Heart right ventricle (tissue), 16 donors: Measurements from ENCODE around the gene PSMD4. TPM values are rescaled to one million over a fixed set of nuclear protein-coding genes. Genes with fewer than 3 reads are reported as not detected.

Source experiments
- ATAC-seq, 8 donors: fragments of 200-7000 bp; cut with Tn5 transposase; one replicate each; pipeline ENCODE4 v1.9.1; 2020; ENCODE audit warnings: mild to moderate bottlenecking in 8 of 8, moderate library complexity in 8 of 8, moderate number of reproducible peaks in 1 of 8
- DNase-seq, 2 donors: peaks; one replicate each; pipeline ENCODE4 v3.0.0-alpha.2; 2020
- H3K27ac ChIP-seq, 10 donors: fragments of 200-600 bp; sonication (generic) in 2 of 10; one replicate each; pipeline versions ENCODE4 v1.5.0 to v1.8.0; 2020 to 2022; ENCODE audit warnings: mild to moderate bottlenecking in 3 of 10
- H3K27me3 ChIP-seq, 7 donors: fragments of 200-600 bp; one replicate each; pipeline ENCODE4 v1.8.0; 2021 to 2022; ENCODE audit warnings: mild to moderate bottlenecking in 2 of 7
- H3K36me3 ChIP-seq, 9 donors: fragments of 200-600 bp; sonication (generic) in 1 of 9; one replicate each; pipeline versions ENCODE4 v1.5.0 to v1.8.0; 2020 to 2022; ENCODE audit warnings: mild to moderate bottlenecking in 2 of 9
- H3K4me1 ChIP-seq, 9 donors: fragments of 200-600 bp; sonication (generic) in 1 of 9; one replicate each; pipeline versions ENCODE4 v1.5.0 to v1.8.0; 2020 to 2022; ENCODE audit warnings: mild to moderate bottlenecking in 4 of 9
- H3K4me3 ChIP-seq, 10 donors: fragments of 200-600 bp; sonication (generic) in 2 of 10; one replicate each; pipeline versions ENCODE4 v1.5.0 to v1.8.0; 2020 to 2022; ENCODE audit warnings: mild to moderate bottlenecking in 7 of 10, moderate library complexity in 2 of 10
- H3K9me3 ChIP-seq, 11 donors: fragments of 200-600 bp in 10 of 11; sonication (generic) in 2 of 11; one replicate each; pipeline versions ENCODE4 v1.5.0 to v1.8.0; 2013 to 2022; ENCODE audit warnings: mild to moderate bottlenecking in 2 of 11, control low read depth in 1 of 11, moderate library complexity in 1 of 11
- CTCF ChIP-seq, 9 donors: fragments of 200-600 bp; sonication (generic) in 2 of 9; IDR thresholded peaks; one replicate each; pipeline versions ENCODE4 v1.5.0 to v1.8.0; 2021 to 2022; ENCODE audit warnings: antibody characterized with exemption in 9 of 9, mild to moderate bottlenecking in 5 of 9, moderate library complexity in 1 of 9
- WGBS, 2 donors: extraction: QIAGEN DNeasy Blood & Tissue Kit; methylation state at CpG; one replicate each; pipeline ENCODE4 v1.1.7; 2013; ENCODE audit warnings: inconsistent platforms in 1 of 2; 5-methylcytosine and 5-hydroxymethylcytosine counted together
- intact Hi-C, 10 donors: fragments of 100-400 bp; cut with DNase I; formaldehyde crosslinking; loops; one replicate each; pipeline versions ENCODE4 v1.11.1 to v1.14.2; 2022
- polyA plus RNA-seq, 2 donors: library from polyadenylated mRNA; stranded (reverse); fragments of 200-250 nt; gene quantifications; one replicate each; pipeline ENCODE4 v1.2.3, GENCODE V29; 2013
- total RNA-seq, 10 donors: library from RNA; stranded (reverse); fragmentation: NEBNext Ultra II Directional in 3 of 10; extraction: Animal tissue kit (Norgen Biotek cat#: 25700) in 3 of 10; gene quantifications; one replicate each; pipeline versions ENCODE4 v1.2.1 to v1.2.4, GENCODE V29; 2021 to 2023
- donor health status: Arrhythmogenic right ventricular cardiomyopathy.
- donor health status: ischemic (EF 13 %, LVEDD 7.1; RV severe dilation, severe dysfunction).
- donor health status: healthy with polysubstance abuse.
- donor health status: DM: no; HTN: yes; CAD: no.
- donor health status: DM: no; HTN: no; CAD: no.
- donor health status: ischemic (EF 25% LVEDD 6.9; RV normal size, moderate dysfunction).
- donor health status: ischemic (EF 25% LVEDD 5.7; RV mildly dilated, moderate dysfunction).
- donor health status: healthy.
- donor health status: DM: yes; HTN: yes; CAD: no.
- donor health status: Ischemic cardiomyopathy.
- donor health status: ischemic (EF 35%, LVEDD 5.7; RV mildly dilated, moderate dysfunction).
- donor health status: nonischemic (EF 11% LVEDD 7.7; RV severe dilation, severe dysfunction).
- donor health status: DM: yes; HTN: yes; CAD: no.
- donor health status: PGD.
- donor health status: ischemic (EF 29% LVEDD 5.4; RV normal size, mild dysfunction).
- donor health status: nonischemic (EF 23%, LVEDD 6.1; RV moderate dilation, normal function).

Gene PSMD4
- total and polyA plus RNA-seq, 12 donors = 119 to 300 (median 151) TPM

DNA sequence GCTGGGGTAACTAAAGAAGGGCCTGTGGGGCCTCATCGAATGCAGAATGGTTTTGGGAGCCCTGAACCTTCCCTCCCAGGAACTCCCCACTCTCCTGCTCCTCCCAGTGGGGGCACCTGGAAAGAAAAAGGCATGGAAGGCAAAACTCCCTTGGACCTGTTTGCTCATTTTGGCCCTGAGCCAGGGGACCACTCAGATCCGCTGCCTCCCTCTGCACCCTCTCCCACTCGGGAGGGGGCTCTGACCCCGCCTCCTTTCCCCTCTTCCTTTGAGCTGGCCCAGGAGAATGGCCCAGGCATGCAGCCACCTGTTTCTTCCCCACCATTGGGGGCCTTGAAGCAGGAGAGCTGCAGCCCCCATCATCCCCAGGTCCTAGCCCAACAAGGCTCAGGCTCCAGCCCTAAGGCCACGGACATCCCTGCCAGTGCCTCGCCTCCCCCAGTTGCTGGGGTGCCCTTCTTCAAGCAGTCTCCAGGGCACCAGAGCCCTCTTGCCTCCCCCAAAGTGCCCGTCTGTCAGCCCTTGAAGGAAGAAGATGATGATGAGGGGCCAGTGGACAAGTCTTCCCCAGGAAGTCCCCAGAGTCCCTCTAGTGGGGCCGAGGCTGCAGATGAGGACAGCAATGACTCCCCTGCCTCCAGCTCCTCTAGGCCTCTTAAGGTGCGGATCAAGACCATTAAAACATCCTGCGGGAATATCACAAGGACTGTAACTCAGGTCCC is 32.2 kb downstream of the PSMD4 start:
- H3K36me3 ChIP-seq = peaks cover 0 to 71% (median 56%) of the 10 kb centered on the region in 9 donors
- TF ChIP-seq CTCF (IDR thresholded peaks at IDR 0.05) = no peak
- ATAC-seq (no peak), DNase-seq (no peak)
- H3K4me3 ChIP-seq = no peak overlapping the region
- WGBS, 2 donors = 85 to 87% methylated on average over 10 of the region's 10 CpGs
- no peaks in the 10 kb centered on the region for H3K27me3 ChIP-seq
- intact Hi-C loops = loop anchor here in 1 of 10 donors (10.0 kb wide), 1 partner anchor 58 kb away; the partner anchor contains the start of gene RFX5
- peaks cover 0 to 24% (median 15%) of the 10 kb centered on the region in 9 donors for H3K4me1 ChIP-seq
- H3K27ac ChIP-seq = no peak overlapping the region
- no peaks in the 10 kb centered on the region for H3K9me3 ChIP-seq

DNA sequence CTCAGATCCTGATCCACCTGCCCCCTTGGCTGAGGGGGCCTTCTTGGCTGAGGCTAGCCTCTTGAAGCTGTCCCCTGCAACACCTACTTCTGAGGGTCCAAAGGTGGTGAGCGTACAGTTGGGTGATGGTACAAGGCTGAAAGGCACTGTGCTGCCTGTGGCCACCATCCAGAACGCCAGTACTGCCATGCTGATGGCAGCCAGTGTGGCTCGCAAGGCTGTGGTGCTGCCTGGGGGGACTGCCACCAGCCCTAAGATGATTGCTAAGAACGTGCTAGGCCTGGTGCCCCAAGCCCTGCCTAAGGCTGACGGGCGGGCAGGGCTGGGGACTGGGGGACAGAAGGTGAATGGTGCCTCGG is 32.8 kb downstream of the PSMD4 start:
- Histone ChIP-seq H3K27ac (no peak overlapping the region), H3K36me3 (peaks cover 0 to 77% (median 60%) of the 10 kb centered on the region in 9 donors), H3K9me3 (no peaks in the 10 kb centered on the region), H3K4me3 (no peak overlapping the region), H3K27me3 (no peaks in the 10 kb centered on the region), H3K4me1 (peaks cover 0 to 24% (median 15%) of the 10 kb centered on the region in 9 donors)
- 91 to 95% methylated on average over 7 of the region's 7 CpGs for WGBS, 2 donors
- intact Hi-C loops = loop anchor here in 1 of 10 donors (10.0 kb wide), 1 partner anchor 57 kb away; the partner anchor contains the start of gene RFX5
- ATAC-seq (no peak), DNase-seq (no peak)
- no peak for TF ChIP-seq CTCF (IDR thresholded peaks at IDR 0.05)

GRCh38 chr1:151287767-151288500 is 33.4 kb downstream of the PSMD4 start:
- Histone ChIP-seq H3K36me3 (peaks cover 0 to 83% (median 66%) of the 10 kb centered on the region in 9 donors), H3K9me3 (no peaks in the 10 kb centered on the region), H3K27me3 (no peaks in the 10 kb centered on the region), H3K4me3 (no peak overlapping the region), H3K4me1 (peaks cover 0 to 23% (median 15%) of the 10 kb centered on the region in 9 donors), H3K27ac (no peak overlapping the region)
- no peak for TF ChIP-seq CTCF (IDR thresholded peaks at IDR 0.05)
- ATAC-seq (no peak), DNase-seq (no peak)
- WGBS, 2 donors = 93 to 94% methylated on average over 22 of the region's 22 CpGs
- intact Hi-C loops = loop anchor here in 1 of 10 donors (10.0 kb wide), 1 partner anchor 57 kb away; the partner anchor contains the start of gene RFX5

- intact Hi-C loops = loop anchor here in 1 of 10 donors (10.0 kb wide), 1 partner anchor 56 kb away; the partner anchor contains the start of gene RFX5
- peaks cover 0 to 18% (median 9%) of the 10 kb centered on the region in 9 donors for H3K4me1 ChIP-seq
- H3K9me3 ChIP-seq = no peaks in the 10 kb centered on the region
- 87 to 91% methylated on average over 14 of the region's 14 CpGs for WGBS, 2 donors
- ATAC-seq (no peak), DNase-seq (no peak)
- TF ChIP-seq CTCF (IDR thresholded peaks at IDR 0.05) = no peak
- H3K27ac ChIP-seq = no peak overlapping the region
- no peaks in the 10 kb centered on the region for H3K27me3 ChIP-seq
- H3K4me3 ChIP-seq = no peak overlapping the region
- peaks cover 0 to 89% (median 71%) of the 10 kb centered on the region in 9 donors for H3K36me3 ChIP-seq
These were observed 34.0 kb downstream of the PSMD4 start for GRCh38 chr1:151288502-151288901.
